Thoracic aorta (tissue), 2 donors: ENCODE results near the gene MRPS5. TPM values are rescaled to one million over a fixed set of nuclear protein-coding genes. Genes with fewer than 3 reads are reported as not detected.

Source experiments
- ATAC-seq: fragments of 150-250 bp; one replicate; pipeline ENCODE4 v1.8.0; 2017; ENCODE audit warnings: low read depth; ENCODE audit not compliant: insufficient number of reproducible peaks, low FRiP score
- DNase-seq: peaks from one replicate; pipeline ENCODE4 v3.0.0-alpha.2; 2020; ENCODE audit warnings: low spot score
- H3K27ac ChIP-seq, 2 donors: fragments of 200-600 bp; sonication (generic); 1 replicate in 1 of 2; 2 replicates in 1 of 2; pipeline ENCODE4 v1.5.1; 2016; ENCODE audit warnings: mild to moderate bottlenecking in 2 of 2, moderate library complexity in 2 of 2
- H3K27me3 ChIP-seq: fragments of 200-600 bp; sonication (generic); replicated peaks from 2 replicates; pipeline ENCODE4 v1.6.0; 2016; ENCODE audit warnings: mild to moderate bottlenecking; ENCODE audit not compliant: insufficient read depth
- H3K36me3 ChIP-seq: fragments of 200-600 bp; sonication (generic); one replicate; pipeline ENCODE4 v1.5.1; 2016
- H3K4me1 ChIP-seq, 2 donors: fragments of 200-600 bp; sonication (generic); 1 replicate in 1 of 2; 2 replicates in 1 of 2; pipeline versions ENCODE4 v1.5.1 to v1.6.0; 2016; ENCODE audit warnings: low read depth in 2 of 2, mild to moderate bottlenecking in 1 of 2; ENCODE audit not compliant: control insufficient read depth in 1 of 2
- H3K4me3 ChIP-seq: fragments of 200-600 bp; sonication (generic); 2 replicates; pipeline ENCODE4 v1.5.1; 2016; ENCODE audit warnings: mild to moderate bottlenecking
- H3K9me3 ChIP-seq: fragments of 200-600 bp; sonication (generic); 2 replicates; pipeline ENCODE4 v1.5.1; 2016
- CTCF ChIP-seq: fragments of 200-600 bp; sonication (generic); IDR thresholded peaks from one replicate; pipeline ENCODE4 v1.5.1; 2019; ENCODE audit warnings: antibody characterized with exemption
- total RNA-seq, 2 donors: library from RNA; depleted of rRNA; stranded (reverse); fragments of >200 nt; gene quantifications; one replicate each; pipeline versions ENCODE4 v1.1.0 to v1.2.3, GENCODE V29; 2016

MRPS5 gene
- total RNA-seq, 2 donors from 2014 or later, result 35.3 to 44.8 TPM

- Histone ChIP-seq H3K4me3 (peak within 1 kb of the TSS; percentile 85), H3K27me3 (no peaks in the 10 kb centered on the region), H3K9me3 (no peaks in the 10 kb centered on the region), H3K27ac (peak within 1 kb of the TSS; percentile 72 to 81), H3K4me1 (peaks cover 12 to 17% of the 10 kb centered on the region in 2 donors), H3K36me3 (peaks cover 9% of the 10 kb centered on the region)
- DNase-seq (peak; percentile 28), ATAC-seq (no peak)
- no peak for TF ChIP-seq CTCF
Observed at GRCh38 chr2:95159690-95160449, 38.3 kb upstream of the MRPS5 start, which contains the start of gene ZNF514. Gene ZNF514 (minus strand): TSS chr2:95159848. CDS start chr2:95153253, 6,595 bp downstream.

GRCh38 chr2:95158891-95159619, 37.4 kb upstream of the MRPS5 start:
- DNase-seq (no peak), ATAC-seq (peak; percentile 57)
- Histone ChIP-seq H3K4me1 (peaks cover 8 to 9% of the 10 kb centered on the region in 2 donors), H3K27me3 (no peaks in the 10 kb centered on the region), H3K9me3 (no peaks in the 10 kb centered on the region), H3K4me3 (peak overlapping the region; percentile 85), H3K36me3 (peaks cover 16% of the 10 kb centered on the region), H3K27ac (peak overlapping the region; percentile 45 to 67)
- TF ChIP-seq CTCF, result no peak

- no peak for ATAC-seq
- no peak for DNase-seq
Observed at GRCh38 chr2:95158441-95158840, 36.8 kb upstream of the MRPS5 start.

GRCh38 chr2:95149397-95149984, 27.9 kb upstream of the MRPS5 start:
- peaks cover 75% of the 10 kb centered on the region for H3K9me3 ChIP-seq
- no peak for TF ChIP-seq CTCF
- no peaks in the 10 kb centered on the region for H3K27me3 ChIP-seq
- H3K27ac ChIP-seq, result no peak overlapping the region
- DNase-seq (no peak), ATAC-seq (no peak)
- H3K4me1 ChIP-seq, result no peaks in the 10 kb centered on the region
- peak overlapping the region; percentile 9 for H3K4me3 ChIP-seq
- H3K36me3 ChIP-seq, result peaks cover 62% of the 10 kb centered on the region

More at GRCh38 chr2:95158441-95158840, 36.8 kb upstream of the MRPS5 start:
- TF ChIP-seq CTCF, result no peak
- H3K4me3 ChIP-seq, result peak overlapping the region; percentile 85
- H3K36me3 ChIP-seq, result peaks cover 19% of the 10 kb centered on the region
- H3K27ac ChIP-seq, result no peak overlapping the region
- peaks cover 8 to 9% of the 10 kb centered on the region in 2 donors for H3K4me1 ChIP-seq
- no peaks in the 10 kb centered on the region for H3K27me3 ChIP-seq
- H3K9me3 ChIP-seq, result no peaks in the 10 kb centered on the region

- DNase-seq (no peak), ATAC-seq (no peak)
- no peak for TF ChIP-seq CTCF
- Histone ChIP-seq H3K4me1 (no peaks in the 10 kb centered on the region), H3K27me3 (no peaks in the 10 kb centered on the region), H3K9me3 (peaks cover 76% of the 10 kb centered on the region), H3K36me3 (peaks cover 13% of the 10 kb centered on the region), H3K27ac (no peak overlapping the region), H3K4me3 (no peak overlapping the region)
Observed at GRCh38 chr2:95143838-95144237, 22.2 kb upstream of the MRPS5 start.
